MM.1S (cell line): Measurements from ENCODE around the gene TRPV2.

Source experiments
- DNase-seq: peaks from one replicate; pipeline ENCODE4 v3.0.0-alpha.2; 2015
- H2AFZ ChIP-seq: fragments of 300-600 bp; sonication (generic); 2 replicates; pipeline ENCODE4 v1.6.0; 2016; ENCODE audit warnings: antibody characterized with exemption, low read length
- H3F3A ChIP-seq: fragments of 300-600 bp; sonication (generic); 2 replicates; pipeline ENCODE4 v1.6.1; 2016; ENCODE audit warnings: mild to moderate bottlenecking, antibody characterized with exemption, low read length, moderate library complexity, mixed read lengths; ENCODE audit not compliant: insufficient read depth
- H3K27ac ChIP-seq: fragments of 300-600 bp; sonication (generic); 2 replicates; pipeline ENCODE4 v1.5.1; 2016; ENCODE audit warnings: mild to moderate bottlenecking, low read length
- H3K27me3 ChIP-seq: fragments of 300-600 bp; sonication (generic); replicated peaks from 2 replicates; pipeline ENCODE4 v1.6.0; 2016; ENCODE audit warnings: low read length; ENCODE audit not compliant: insufficient read depth
- H3K36me3 ChIP-seq: fragments of 300-600 bp; sonication (generic); replicated peaks from 2 replicates; pipeline ENCODE4 v1.6.1; 2016; ENCODE audit warnings: mild to moderate bottlenecking, low read length, mixed read lengths; ENCODE audit not compliant: insufficient read depth
- H3K4me1 ChIP-seq: fragments of 300-600 bp; sonication (generic); 2 replicates; pipeline ENCODE4 v1.6.1; 2016; ENCODE audit warnings: low read length, mixed read lengths
- H3K4me2 ChIP-seq: fragments of 300-600 bp; sonication (generic); 2 replicates; pipeline ENCODE4 v1.6.0; 2016; ENCODE audit warnings: low read depth, low read length
- H3K4me3 ChIP-seq: fragments of 300-600 bp; sonication (generic); 2 replicates; pipeline ENCODE4 v1.5.1; 2016; ENCODE audit warnings: low read length, mixed read lengths
- H3K79me2 ChIP-seq: fragments of 300-600 bp; sonication (generic); 2 replicates; pipeline ENCODE4 v1.6.1; 2016; ENCODE audit warnings: mixed run types, low read length, mixed read lengths
- H3K9ac ChIP-seq: fragments of 300-600 bp; sonication (generic); 2 replicates; pipeline ENCODE4 v1.6.1; 2016; ENCODE audit warnings: low read length, mixed read lengths
- H3K9me2 ChIP-seq: fragments of 300-600 bp; sonication (generic); replicated peaks from 2 replicates; pipeline ENCODE4 v1.6.1; 2016; ENCODE audit warnings: mild to moderate bottlenecking, low read length, mixed read lengths; ENCODE audit not compliant: insufficient read depth
- H3K9me3 ChIP-seq: fragments of 300-600 bp; sonication (generic); replicated peaks from 2 replicates; pipeline ENCODE4 v1.6.1; 2016; ENCODE audit warnings: mild to moderate bottlenecking, low read length, mixed read lengths; ENCODE audit not compliant: insufficient read depth
- H4K20me1 ChIP-seq: fragments of 300-600 bp; sonication (generic); 2 replicates; pipeline ENCODE4 v1.6.1; 2016; ENCODE audit warnings: mild to moderate bottlenecking, low read length, moderate library complexity, mixed read lengths; ENCODE audit not compliant: insufficient read depth
- CTCF ChIP-seq: fragments of 300-600 bp; sonication (generic); IDR thresholded peaks from 2 replicates; pipeline ENCODE4 v1.5.1; 2016; ENCODE audit warnings: antibody characterized with exemption, low read length, mixed read lengths
- EZH2 ChIP-seq: fragments of 300-600 bp; sonication (generic); optimal IDR thresholded peaks from 2 replicates; pipeline ENCODE3; 2017; ENCODE audit warnings: low read depth, mild to moderate bottlenecking, antibody characterized with exemption, low read length, mixed read lengths
- EZH2phosphoT487 ChIP-seq: fragments of 300-600 bp; sonication (generic); IDR thresholded peaks from 2 replicates; pipeline ENCODE4 v1.6.1; 2018; ENCODE audit warnings: antibody characterized with exemption, low read length

TRPV2 gene

GRCh38 chr17:16446338-16446983, 31.1 kb downstream of the TRPV2 start:
- Histone ChIP-seq H4K20me1 (peaks cover 30% of the 10 kb centered on the region), H3K27me3 (no peaks in the 10 kb centered on the region), H3K36me3 (peaks cover 12% of the 10 kb centered on the region), H3K4me3 (no peak overlapping the region), H3K4me2 (no peak overlapping the region), H3K9me2 (no peaks in the 10 kb centered on the region), H3K4me1 (no peaks in the 10 kb centered on the region), H3K9me3 (no peaks in the 10 kb centered on the region), H3K27ac (no peak overlapping the region), H3K79me2 (peaks cover 43% of the 10 kb centered on the region), H3K9ac (no peak overlapping the region), H2AFZ (no peak overlapping the region), H3F3A (peaks cover 53% of the 10 kb centered on the region)
- no peak for TF ChIP-seq EZH2
- no peak for TF ChIP-seq CTCF
- no peak for TF ChIP-seq EZH2phosphoT487
- DNase-seq, result no peak

GRCh38 chr17:16447676-16448075, 32.3 kb downstream of the TRPV2 start:
- H3K79me2 ChIP-seq, result peaks cover 31% of the 10 kb centered on the region

GRCh38 chr17:16448490-16448889, 33.1 kb downstream of the TRPV2 start:
- DNase-seq, result no peak
- H3K9ac ChIP-seq, result no peak overlapping the region
- no peaks in the 10 kb centered on the region for H3K27me3 ChIP-seq
- TF ChIP-seq EZH2, result no peak
- TF ChIP-seq CTCF, result no peak
- no peak for TF ChIP-seq EZH2phosphoT487
- H3K4me2 ChIP-seq, result no peak overlapping the region
- H2AFZ ChIP-seq, result no peak overlapping the region
- no peaks in the 10 kb centered on the region for H3K9me3 ChIP-seq
- H3K79me2 ChIP-seq, result peaks cover 22% of the 10 kb centered on the region
- no peak overlapping the region for H3K27ac ChIP-seq
- no peaks in the 10 kb centered on the region for H3K9me2 ChIP-seq
- H3F3A ChIP-seq, result peaks cover 34% of the 10 kb centered on the region
- H4K20me1 ChIP-seq, result peaks cover 14% of the 10 kb centered on the region
- H3K36me3 ChIP-seq, result no peaks in the 10 kb centered on the region; the same call in 1 of the 2 replicates
- H3K4me1 ChIP-seq, result no peaks in the 10 kb centered on the region
- no peak overlapping the region for H3K4me3 ChIP-seq

More at GRCh38 chr17:16447676-16448075, 32.3 kb downstream of the TRPV2 start:
- H3K27me3 ChIP-seq, result no peaks in the 10 kb centered on the region
- no peaks in the 10 kb centered on the region for H3K9me2 ChIP-seq
- no peak overlapping the region for H2AFZ ChIP-seq
- no peak for DNase-seq
- peaks cover 41% of the 10 kb centered on the region for H3F3A ChIP-seq
- TF ChIP-seq EZH2phosphoT487 (no peak), EZH2 (no peak), CTCF (no peak)
- no peak overlapping the region for H3K27ac ChIP-seq
- no peaks in the 10 kb centered on the region for H3K4me1 ChIP-seq
- H4K20me1 ChIP-seq, result peaks cover 20% of the 10 kb centered on the region
- no peak overlapping the region for H3K4me3 ChIP-seq
- peaks cover 1% of the 10 kb centered on the region; the same call in 1 of the 2 replicates for H3K36me3 ChIP-seq
- no peak overlapping the region for H3K9ac ChIP-seq
- H3K4me2 ChIP-seq, result no peak overlapping the region
- no peaks in the 10 kb centered on the region for H3K9me3 ChIP-seq
